ENCODE measurements around the gene PSTPIP1. TPM values are rescaled to one million over a fixed set of nuclear protein-coding genes. Genes with fewer than 3 reads are reported as not detected.
A peak's percentile ranks its signal among the peaks of the same experiment; 100 is the strongest.

Gene PSTPIP1
- total RNA-seq, 1 donor from 2014 or later = not detected

DNA sequence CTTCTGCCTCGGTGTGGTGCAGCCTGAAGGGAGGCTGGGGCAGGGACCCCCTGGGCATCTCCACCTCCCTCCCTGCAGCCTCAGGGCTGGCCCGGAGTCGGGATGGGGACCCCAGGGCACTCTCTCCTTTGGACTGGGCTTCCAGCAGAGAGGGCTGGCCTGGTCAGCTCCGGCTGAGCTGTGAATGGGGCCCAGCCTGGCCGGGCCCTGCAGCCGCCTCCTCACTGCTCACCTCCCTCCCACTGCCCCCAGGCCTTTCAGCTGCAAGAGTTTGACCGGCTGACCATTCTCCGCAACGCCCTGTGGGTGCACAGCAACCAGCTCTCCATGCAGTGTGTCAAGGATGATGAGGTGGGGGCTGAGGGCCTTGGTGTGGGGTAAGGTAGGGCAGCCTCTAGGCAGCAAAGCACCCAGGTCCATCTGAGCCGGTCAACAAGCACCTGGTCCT lies 36.0 kb downstream of the PSTPIP1 start:
- Mint-ChIP-seq H3K27ac (no peak overlapping the region), H3K36me3 (ENCODE audit: insufficient read depth) (no peaks in the 10 kb centered on the region), H3K27me3 (peaks cover 11% of the 10 kb centered on the region), H3K9me3 (ENCODE audit: low read depth) (no peaks in the 10 kb centered on the region), H3K4me1 (ENCODE audit: low read depth) (peaks cover 2% of the 10 kb centered on the region), H3K4me3 (ENCODE audit: low read depth) (no peak overlapping the region)
- TF ChIP-seq, protein P1, sequence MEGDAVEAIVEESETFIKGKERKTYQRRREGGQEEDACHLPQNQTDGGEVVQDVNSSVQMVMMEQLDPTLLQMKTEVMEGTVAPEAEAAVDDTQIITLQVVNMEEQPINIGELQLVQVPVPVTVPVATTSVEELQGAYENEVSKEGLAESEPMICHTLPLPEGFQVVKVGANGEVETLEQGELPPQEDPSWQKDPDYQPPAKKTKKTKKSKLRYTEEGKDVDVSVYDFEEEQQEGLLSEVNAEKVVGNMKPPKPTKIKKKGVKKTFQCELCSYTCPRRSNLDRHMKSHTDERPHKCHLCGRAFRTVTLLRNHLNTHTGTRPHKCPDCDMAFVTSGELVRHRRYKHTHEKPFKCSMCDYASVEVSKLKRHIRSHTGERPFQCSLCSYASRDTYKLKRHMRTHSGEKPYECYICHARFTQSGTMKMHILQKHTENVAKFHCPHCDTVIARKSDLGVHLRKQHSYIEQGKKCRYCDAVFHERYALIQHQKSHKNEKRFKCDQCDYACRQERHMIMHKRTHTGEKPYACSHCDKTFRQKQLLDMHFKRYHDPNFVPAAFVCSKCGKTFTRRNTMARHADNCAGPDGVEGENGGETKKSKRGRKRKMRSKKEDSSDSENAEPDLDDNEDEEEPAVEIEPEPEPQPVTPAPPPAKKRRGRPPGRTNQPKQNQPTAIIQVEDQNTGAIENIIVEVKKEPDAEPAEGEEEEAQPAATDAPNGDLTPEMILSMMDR (IDR thresholded peaks at IDR 0.05; ENCODE audit: unreplicated experiment) = no peak
- peak; percentile 9 for DNase-seq (ENCODE audit: low spot score, unreplicated experiment)

DNA sequence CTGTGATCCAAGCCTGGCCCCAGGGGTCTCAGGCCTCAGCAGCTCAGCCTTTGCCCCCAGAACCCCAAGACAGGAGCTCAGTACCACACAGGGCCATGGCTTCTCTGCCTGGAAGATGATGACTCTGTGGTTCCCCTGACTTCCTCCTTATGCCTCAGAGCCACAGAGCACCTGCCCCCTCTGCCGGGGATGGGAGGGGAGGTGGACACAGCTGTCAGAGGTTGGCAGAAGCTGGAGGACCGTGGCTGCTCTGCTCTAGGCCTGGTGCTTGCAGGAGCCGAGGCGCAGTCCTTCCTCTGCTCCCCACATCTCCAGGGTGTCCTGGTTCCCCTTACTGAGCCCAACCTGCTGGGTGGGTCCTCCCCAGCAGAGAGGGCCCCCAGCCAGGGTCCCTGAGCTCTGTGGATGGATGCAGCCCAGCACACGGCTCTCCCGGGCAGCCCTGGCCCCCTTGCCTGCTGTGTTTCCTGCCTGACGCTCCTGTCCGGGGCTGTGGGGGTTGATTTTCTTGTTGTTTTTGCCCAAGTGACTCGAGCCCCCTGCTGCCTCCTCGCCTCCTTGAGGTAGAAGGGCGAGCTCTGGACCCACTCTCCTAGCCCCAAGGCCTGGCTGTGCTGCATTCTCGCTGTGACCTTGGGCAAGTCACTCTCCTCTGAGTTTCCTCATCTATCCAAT lies 36.6 kb downstream of the PSTPIP1 start:
- peak; percentile 8 for DNase-seq (ENCODE audit: low spot score, unreplicated experiment)
- H3K27me3 Mint-ChIP-seq = peaks cover 8% of the 10 kb centered on the region
- no peaks in the 10 kb centered on the region for H3K36me3 Mint-ChIP-seq (ENCODE audit: insufficient read depth)
- no peak overlapping the region for H3K27ac Mint-ChIP-seq
- no peak overlapping the region for H3K4me3 Mint-ChIP-seq (ENCODE audit: low read depth)
- TF ChIP-seq, protein P1 (IDR thresholded peaks at IDR 0.05; ENCODE audit: unreplicated experiment) = no peak
- no peaks in the 10 kb centered on the region for H3K9me3 Mint-ChIP-seq (ENCODE audit: low read depth)
- peaks cover 2% of the 10 kb centered on the region for H3K4me1 Mint-ChIP-seq (ENCODE audit: low read depth)

DNA sequence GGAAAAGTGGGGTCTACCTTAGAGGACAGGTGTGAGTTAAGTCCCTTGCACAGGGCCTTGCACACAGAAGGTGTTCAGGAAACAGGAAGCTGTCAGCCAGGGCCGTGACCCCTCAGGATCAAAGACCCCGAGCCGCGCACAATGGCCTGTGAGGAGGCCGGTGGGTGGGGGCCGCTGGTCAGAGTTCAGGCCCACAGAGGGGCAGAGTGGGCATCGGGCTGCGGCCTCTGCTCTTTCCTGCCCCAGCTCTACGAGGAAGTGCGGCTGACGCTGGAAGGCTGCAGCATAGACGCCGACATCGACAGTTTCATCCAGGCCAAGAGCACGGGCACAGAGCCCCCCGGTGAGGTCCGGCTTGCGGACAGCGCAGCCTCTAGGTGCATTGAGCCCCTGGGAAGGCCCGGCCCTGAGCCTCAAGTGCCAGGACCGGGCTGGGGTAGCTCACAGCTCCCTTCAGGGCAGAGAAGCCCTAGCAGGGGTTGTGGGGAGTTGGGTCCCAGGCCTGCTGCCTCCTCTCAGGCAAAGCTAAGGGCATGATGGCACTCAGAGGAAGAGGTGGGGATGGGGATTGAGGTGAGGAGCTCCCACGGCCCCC lies 37.2 kb downstream of the PSTPIP1 start:
- peaks cover under 1% of the 10 kb centered on the region for H3K36me3 Mint-ChIP-seq (ENCODE audit: insufficient read depth)
- H3K27me3 Mint-ChIP-seq = peaks cover 4% of the 10 kb centered on the region
- DNase-seq (ENCODE audit: low spot score, unreplicated experiment) = peak; percentile 8
- TF ChIP-seq, protein P1 (IDR thresholded peaks at IDR 0.05; ENCODE audit: unreplicated experiment) = no peak
- H3K9me3 Mint-ChIP-seq (ENCODE audit: low read depth) = no peaks in the 10 kb centered on the region
- no peak overlapping the region for H3K27ac Mint-ChIP-seq
- peaks cover 2% of the 10 kb centered on the region for H3K4me1 Mint-ChIP-seq (ENCODE audit: low read depth)
- no peak overlapping the region for H3K4me3 Mint-ChIP-seq (ENCODE audit: low read depth)

DNA sequence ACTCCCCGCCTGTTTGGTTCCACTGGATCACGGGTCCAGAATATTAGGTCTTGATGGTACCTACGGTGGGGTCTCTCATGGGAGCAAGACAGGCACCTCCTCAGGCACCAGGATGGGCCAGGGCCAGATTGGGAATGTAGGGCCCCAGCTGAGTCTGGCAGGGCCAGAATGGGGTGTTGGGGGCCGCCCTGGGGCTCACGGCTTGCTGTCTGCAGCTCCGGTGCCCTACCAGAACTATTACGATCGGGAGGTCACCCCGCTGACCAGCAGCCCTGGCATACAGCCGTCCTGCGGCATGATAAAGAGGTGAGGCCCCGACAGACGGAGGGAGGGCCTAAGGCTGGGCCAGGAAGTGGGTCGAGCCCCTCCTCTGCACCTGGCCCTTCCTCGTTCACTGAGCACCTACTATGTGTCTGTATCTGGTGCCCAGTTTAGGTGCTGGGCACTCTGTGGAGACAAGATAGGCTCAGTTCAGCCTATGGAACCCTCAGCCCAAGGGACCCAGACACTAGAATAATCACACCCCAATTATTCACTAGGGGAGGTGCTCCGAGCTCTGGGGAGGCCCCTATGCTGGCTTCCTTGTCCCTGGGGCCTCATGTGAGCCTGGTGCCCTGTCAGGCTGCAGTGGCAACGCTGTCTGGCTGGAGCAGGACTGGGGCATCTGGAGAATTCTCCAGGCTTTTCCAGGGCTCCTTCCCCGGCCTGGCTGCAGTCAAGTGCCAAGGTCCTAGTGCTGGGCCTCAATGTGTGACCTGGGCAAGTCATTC lies 37.9 kb downstream of the PSTPIP1 start:
- TF ChIP-seq, protein P1 (IDR thresholded peaks at IDR 0.05; ENCODE audit: unreplicated experiment) = no peak
- no peak for DNase-seq (ENCODE audit: low spot score, unreplicated experiment)
- Mint-ChIP-seq H3K36me3 (ENCODE audit: insufficient read depth) (peaks cover 1% of the 10 kb centered on the region), H3K4me1 (ENCODE audit: low read depth) (peaks cover 2% of the 10 kb centered on the region), H3K27ac (no peak overlapping the region), H3K27me3 (no peaks in the 10 kb centered on the region), H3K9me3 (ENCODE audit: low read depth) (no peaks in the 10 kb centered on the region), H3K4me3 (ENCODE audit: low read depth) (no peak overlapping the region)

DNA sequence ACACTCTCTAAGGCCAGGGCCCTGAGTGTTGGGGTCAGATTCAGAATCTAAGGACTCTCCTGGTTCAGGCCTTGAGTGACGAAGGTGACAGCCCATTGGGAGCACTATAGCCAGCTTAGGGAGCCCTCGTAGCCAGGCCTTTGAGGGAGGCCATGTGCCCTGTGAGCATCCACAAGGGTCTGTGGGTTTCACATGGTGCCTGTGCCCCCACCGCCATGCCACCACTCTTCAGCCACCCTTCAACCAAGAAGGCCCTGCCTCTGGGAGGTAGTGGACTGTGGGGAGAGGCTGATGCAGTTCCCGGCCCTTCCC lies 38.4 kb downstream of the PSTPIP1 start:
- Mint-ChIP-seq H3K4me1 (ENCODE audit: low read depth) (peaks cover 2% of the 10 kb centered on the region), H3K9me3 (ENCODE audit: low read depth) (no peaks in the 10 kb centered on the region), H3K4me3 (ENCODE audit: low read depth) (no peak overlapping the region), H3K36me3 (ENCODE audit: insufficient read depth) (peaks cover 1% of the 10 kb centered on the region), H3K27me3 (no peaks in the 10 kb centered on the region), H3K27ac (no peak overlapping the region)
- TF ChIP-seq, protein P1 (IDR thresholded peaks at IDR 0.05; ENCODE audit: unreplicated experiment) = no peak
- no peak for DNase-seq (ENCODE audit: low spot score, unreplicated experiment)

All from progenitor cell of endocrine pancreas (in vitro differentiated cells).